Caco-2 (cell line): ENCODE results near the gene DMC1. TPM values are rescaled to one million over a fixed set of nuclear protein-coding genes. Genes with fewer than 3 reads are reported as not detected.

Experiments used
- BruUV-seq: library from RNA; stranded (reverse); fragments of 400-500 nt; replicated peaks from 2 replicates; lab custom pipeline; 2021; lab: Mats Ljungman, UMichigan
- CTCF ChIA-PET: fragments of 300-600 bp; sonication (Branson Sonifier 250); formaldehyde crosslinking; loops from one replicate; lab custom pipeline; 2022; ENCODE audit warnings: antibody characterized with exemption; lab: Charles Lee
- POLR2A ChIA-PET: fragments of 300-600 bp; sonication (Branson Sonifier 250); formaldehyde crosslinking; loops from one replicate; lab custom pipeline; 2022; ENCODE audit warnings: antibody characterized with exemption; lab: Charles Lee
- DNase-seq, 2 experiments: peaks; one replicate each; pipeline versions ENCODE4 v3.0.0 to v3.0.0-alpha.2; 2020 to 2022
- H3K27me3 ChIP-seq: replicated peaks from 2 replicates; pipeline ENCODE4 v1.6.0; 2011; ENCODE audit warnings: low read length; ENCODE audit not compliant: control insufficient read depth, insufficient read depth
- H3K36me3 ChIP-seq: 2 replicates; pipeline ENCODE4 v1.5.1; 2011; ENCODE audit warnings: low read length; ENCODE audit not compliant: control insufficient read depth, insufficient read depth
- H3K4me1 ChIP-seq: fragments of 250-450 bp; sonication (Bioruptor Pico); 2 replicates; pipeline ENCODE4 v1.5.1; 2020; ENCODE audit warnings: mild to moderate bottlenecking
- H3K4me3 ChIP-seq: 2 replicates; pipeline ENCODE4 v1.5.1; 2011; ENCODE audit warnings: low read depth, mild to moderate bottlenecking, control low read depth, low read length
- H3K9me3 ChIP-seq: fragments of 250-450 bp; sonication (Bioruptor Pico); 2 replicates; pipeline ENCODE4 v1.5.1; 2020; ENCODE audit warnings: mild to moderate bottlenecking, moderate library complexity
- H3K27ac Mint-ChIP-seq: one replicate; pipeline ENCODE4 v1.8.0; 2022; ENCODE audit warnings: mixed read lengths; ENCODE audit not compliant: unreplicated experiment
- H3K27me3 Mint-ChIP-seq: one replicate; pipeline ENCODE4 v1.8.0; 2022; ENCODE audit warnings: mixed read lengths; ENCODE audit not compliant: insufficient read depth, unreplicated experiment
- H3K36me3 Mint-ChIP-seq: one replicate; pipeline ENCODE4 v1.8.0; 2022; ENCODE audit warnings: mild to moderate bottlenecking, mixed read lengths; ENCODE audit not compliant: insufficient read depth, unreplicated experiment
- H3K4me1 Mint-ChIP-seq: one replicate; pipeline ENCODE4 v1.8.0; 2022; ENCODE audit warnings: low read depth, mixed read lengths; ENCODE audit not compliant: unreplicated experiment
- H3K4me3 Mint-ChIP-seq: one replicate; pipeline ENCODE4 v1.8.0; 2022; ENCODE audit warnings: mild to moderate bottlenecking, moderate library complexity, mixed read lengths; ENCODE audit not compliant: unreplicated experiment
- H3K9me3 Mint-ChIP-seq: one replicate; pipeline ENCODE4 v1.8.0; 2022; ENCODE audit warnings: mixed read lengths; ENCODE audit not compliant: unreplicated experiment
- CTCF ChIP-seq, 2 experiments: fragments of 200-600 bp in 1 of 2; IDR thresholded peaks; 1 replicate in 1 of 2; 2 replicates in 1 of 2; pipeline versions ENCODE4 v1.5.1 to v1.8.0; 2011 to 2022; ENCODE audit warnings: antibody characterized with exemption in 1 of 2, control low read depth in 1 of 2, inconsistent platforms in 1 of 2, low read depth in 1 of 2, low read length in 1 of 2, mild to moderate bottlenecking in 1 of 2, moderate library complexity in 1 of 2; ENCODE audit not compliant: insufficient read depth in 1 of 2, severe bottlenecking in 1 of 2, unreplicated experiment in 1 of 2
- intact Hi-C: fragments of 100-400 bp; cut with micrococcal nuclease; formaldehyde crosslinking; loops from one replicate; pipeline ENCODE4 v1.10.0; 2022; ENCODE audit not compliant: unreplicated experiment
- total RNA-seq: library from RNA; stranded (reverse); gene quantifications from 2 replicates; pipeline ENCODE4 v1.2.3, GENCODE V29; 2022

DMC1 gene
- total RNA-seq, 1 experiment from 2014 or later, result 1.1 TPM

- no TSS peak for BruUV-seq
- H3K4me1 ChIP-seq, result no peaks in the 10 kb centered on the region
- no peak for TF ChIP-seq CTCF (IDR thresholded peaks at IDR 0.05; ENCODE audit: insufficient read depth in 1 of 2, low read depth in 1 of 2, low read length in 1 of 2, severe bottlenecking in 1 of 2, unreplicated experiment in 1 of 2)
- no peaks in the 10 kb centered on the region for H3K36me3 ChIP-seq
- POLR2A ChIA-PET, result interaction anchor here (0.5 kb wide), 1 partner anchor 151 kb away, joined by 3 read pairs; no protein-coding TSS in a partner anchor
- no peak overlapping the region for H3K4me3 Mint-ChIP-seq
- no peaks in the 10 kb centered on the region for H3K9me3 Mint-ChIP-seq
- no peaks in the 10 kb centered on the region for H3K4me1 Mint-ChIP-seq
- H3K9me3 ChIP-seq, result no peaks in the 10 kb centered on the region
- H3K4me3 ChIP-seq, result no peak overlapping the region
- CTCF ChIA-PET, result no interaction called here
- no peak for DNase-seq
- no peaks in the 10 kb centered on the region for H3K27me3 Mint-ChIP-seq
- H3K27ac Mint-ChIP-seq, result no peak overlapping the region
- H3K36me3 Mint-ChIP-seq, result no peaks in the 10 kb centered on the region
- no peaks in the 10 kb centered on the region for H3K27me3 ChIP-seq
- intact Hi-C loops, result no loop called here
These were observed 38.6 kb downstream of the DMC1 start for GRCh38 chr22:38531251-38531938.

GRCh38 chr22:38524429-38524828 is 45.6 kb downstream of the DMC1 start:
- no peak for TF ChIP-seq CTCF (IDR thresholded peaks at IDR 0.05; ENCODE audit: insufficient read depth in 1 of 2, low read depth in 1 of 2, low read length in 1 of 2, severe bottlenecking in 1 of 2, unreplicated experiment in 1 of 2)
- intact Hi-C loops, result no loop called here

GRCh38 chr22:38523479-38523878 is 46.5 kb downstream of the DMC1 start:
- no peak overlapping the region for H3K4me3 Mint-ChIP-seq
- H3K4me1 Mint-ChIP-seq, result no peaks in the 10 kb centered on the region
- ChIA-PET CTCF (no interaction called here), POLR2A (interaction anchor here (0.8 kb wide), 1 partner anchor 998 kb away, joined by 3 read pairs; no protein-coding TSS in a partner anchor)
- no peaks in the 10 kb centered on the region for H3K9me3 Mint-ChIP-seq
- no peaks in the 10 kb centered on the region for H3K36me3 Mint-ChIP-seq
- Histone ChIP-seq H3K9me3 (no peaks in the 10 kb centered on the region), H3K4me3 (no peak overlapping the region), H3K36me3 (no peaks in the 10 kb centered on the region), H3K27me3 (no peaks in the 10 kb centered on the region), H3K4me1 (no peaks in the 10 kb centered on the region)
- no peak overlapping the region for H3K27ac Mint-ChIP-seq
- no peaks in the 10 kb centered on the region for H3K27me3 Mint-ChIP-seq
- DNase-seq, result no peak
- no peak for TF ChIP-seq CTCF (IDR thresholded peaks at IDR 0.05; ENCODE audit: insufficient read depth in 1 of 2, low read depth in 1 of 2, low read length in 1 of 2, severe bottlenecking in 1 of 2, unreplicated experiment in 1 of 2)
- intact Hi-C loops, result no loop called here
- no TSS peak for BruUV-seq

More at GRCh38 chr22:38524429-38524828, 45.6 kb downstream of the DMC1 start:
- no peaks in the 10 kb centered on the region for H3K27me3 ChIP-seq
- H3K9me3 ChIP-seq, result no peaks in the 10 kb centered on the region
- no TSS peak for BruUV-seq
- H3K4me1 ChIP-seq, result no peaks in the 10 kb centered on the region
- Mint-ChIP-seq H3K27me3 (no peaks in the 10 kb centered on the region), H3K4me1 (no peaks in the 10 kb centered on the region), H3K4me3 (no peak overlapping the region), H3K9me3 (no peaks in the 10 kb centered on the region), H3K36me3 (no peaks in the 10 kb centered on the region), H3K27ac (no peak overlapping the region)
- POLR2A ChIA-PET, result interaction anchor here (0.8 kb wide), 1 partner anchor 997 kb away, joined by 3 read pairs; no protein-coding TSS in a partner anchor
- H3K4me3 ChIP-seq, result no peak overlapping the region
- no peak for DNase-seq
- H3K36me3 ChIP-seq, result no peaks in the 10 kb centered on the region
- CTCF ChIA-PET, result no interaction called here
